GM23338 (cell line): Measurements from ENCODE around the gene MLANA. TPM values are rescaled to one million over a fixed set of nuclear protein-coding genes. Genes with fewer than 3 reads are reported as not detected.

Experiments
- ATAC-seq: fragments of 200-7000 bp; cut with Tn5 transposase; 3 replicates; pipeline ENCODE4 v1.9.1; 2020
- DNase-seq: peaks from one replicate; pipeline ENCODE4 v3.0.0-alpha.2; 2015; ENCODE audit warnings: low spot score
- H2AFZ ChIP-seq: fragments of 200-600 bp; sonication (generic); 2 replicates; pipeline ENCODE4 v1.8.0; 2016; ENCODE audit warnings: antibody characterized with exemption, mild to moderate bottlenecking, moderate library complexity
- H3F3A ChIP-seq: fragments of 200-600 bp; sonication (generic); replicated peaks from 2 replicates; pipeline ENCODE4 v1.8.0; 2017; ENCODE audit warnings: antibody characterized with exemption, mixed run types, low read depth
- H3K27ac ChIP-seq: fragments of 200-600 bp; sonication (generic); 2 replicates; pipeline ENCODE4 v1.6.1; 2016; ENCODE audit warnings: low read depth
- H3K27me3 ChIP-seq: fragments of 200-600 bp; sonication (generic); 2 replicates; pipeline ENCODE4 v1.8.0; 2016; ENCODE audit warnings: mild to moderate bottlenecking, mixed run types, moderate library complexity; ENCODE audit not compliant: insufficient read depth
- H3K36me3 ChIP-seq: fragments of 200-600 bp; sonication (generic); 2 replicates; pipeline ENCODE4 v1.8.0; 2016; ENCODE audit warnings: mild to moderate bottlenecking; ENCODE audit not compliant: insufficient read depth
- H3K4me1 ChIP-seq: fragments of 200-600 bp; sonication (generic); 2 replicates; pipeline ENCODE4 v1.8.0; 2016; ENCODE audit warnings: mild to moderate bottlenecking, moderate library complexity; ENCODE audit not compliant: insufficient read depth
- H3K4me2 ChIP-seq: fragments of 200-600 bp; sonication (generic); 2 replicates; pipeline ENCODE4 v1.7.1; 2017; ENCODE audit warnings: mixed run types
- H3K4me3 ChIP-seq: fragments of 200-600 bp; sonication (generic); 2 replicates; pipeline ENCODE4 v1.6.1; 2016; ENCODE audit warnings: mixed run types
- H3K79me2 ChIP-seq: fragments of 200-600 bp; sonication (generic); replicated peaks from 2 replicates; pipeline ENCODE4 v1.8.0; 2017; ENCODE audit warnings: mild to moderate bottlenecking; ENCODE audit not compliant: insufficient read depth
- H3K9me2 ChIP-seq: fragments of 200-600 bp; sonication (generic); 2 replicates; pipeline ENCODE4 v1.8.0; 2017; ENCODE audit not compliant: insufficient read depth
- H4K20me1 ChIP-seq: fragments of 200-600 bp; sonication (generic); replicated peaks from 2 replicates; pipeline ENCODE4 v1.8.0; 2017; ENCODE audit warnings: mild to moderate bottlenecking; ENCODE audit not compliant: insufficient read depth
- H3K27ac Mint-ChIP-seq: 2 replicates; pipeline ENCODE4 v1.8.0; 2020; ENCODE audit warnings: inconsistent platforms, mild to moderate bottlenecking, moderate library complexity, mixed read lengths
- H3K27me3 Mint-ChIP-seq: 3 replicates; pipeline ENCODE4 v1.8.0; 2022; ENCODE audit warnings: low read depth, mild to moderate bottlenecking, moderate library complexity, mixed read lengths, inconsistent platforms; ENCODE audit not compliant: insufficient read depth, poor library complexity
- H3K36me3 Mint-ChIP-seq: 3 replicates; pipeline ENCODE4 v1.8.0; 2021; ENCODE audit warnings: low read depth, mild to moderate bottlenecking, inconsistent platforms, moderate library complexity, mixed read lengths
- H3K4me1 Mint-ChIP-seq: 3 replicates; pipeline ENCODE4 v1.8.0; 2020; ENCODE audit warnings: mild to moderate bottlenecking, inconsistent platforms, mixed read lengths
- H3K4me3 Mint-ChIP-seq: 3 replicates; pipeline ENCODE4 v1.8.0; 2021; ENCODE audit warnings: moderate library complexity, mild to moderate bottlenecking, inconsistent platforms, mixed read lengths
- H3K9me3 Mint-ChIP-seq: 3 replicates; pipeline ENCODE4 v1.8.0; 2020; ENCODE audit warnings: moderate library complexity, mild to moderate bottlenecking, inconsistent platforms, mixed read lengths
- CREB1 ChIP-seq: fragments of 250-450 bp; sonication (Bioruptor Pico); IDR thresholded peaks from 2 replicates; pipeline ENCODE4 v1.5.0; 2020; ENCODE audit warnings: low read depth, mild to moderate bottlenecking, moderate library complexity
- CTCF ChIP-seq, 2 experiments: fragments of 200-600 bp in 1 of 2; sonication (generic) in 1 of 2; conservative IDR thresholded peaks; 2 replicates each; pipeline versions ENCODE4 v1.5.1 to v1.6.1; 2016 to 2017; ENCODE audit warnings: antibody characterized with exemption in 2 of 2, low read depth in 2 of 2, mild to moderate bottlenecking in 2 of 2, moderate library complexity in 1 of 2
- EZH2 ChIP-seq: fragments of 200-600 bp; sonication (generic); IDR thresholded peaks from one replicate; pipeline ENCODE4 v1.8.0; 2017; ENCODE audit warnings: antibody characterized with exemption, mild to moderate bottlenecking, low read depth; ENCODE audit not compliant: unreplicated experiment
- JUNB ChIP-seq: IDR thresholded peaks from one replicate; pipeline ENCODE4 v1.6.1; 2016; ENCODE audit warnings: antibody characterized with exemption; ENCODE audit not compliant: unreplicated experiment
- NANOG ChIP-seq: IDR thresholded peaks from 2 replicates; pipeline ENCODE4 v1.6.1; 2016; ENCODE audit warnings: antibody characterized with exemption, borderline replicate concordance
- REST ChIP-seq: IDR thresholded peaks from one replicate; pipeline ENCODE4 v1.6.1; 2018; ENCODE audit warnings: antibody characterized with exemption; ENCODE audit not compliant: unreplicated experiment
- STAT1 ChIP-seq: IDR thresholded peaks from one replicate; pipeline ENCODE4 v1.6.1; 2016; ENCODE audit warnings: antibody characterized with exemption; ENCODE audit not compliant: unreplicated experiment
- ZNF114 ChIP-seq: fragments of 250-450 bp; sonication (Bioruptor Pico); IDR thresholded peaks from 2 replicates; pipeline ENCODE4 v1.5.0; 2020; ENCODE audit warnings: mild to moderate bottlenecking, moderate library complexity
- ZNF331 ChIP-seq: fragments of 250-450 bp; sonication (Bioruptor Pico); IDR thresholded peaks from 2 replicates; pipeline ENCODE4 v1.5.0; 2020; ENCODE audit warnings: low read depth, mild to moderate bottlenecking, moderate library complexity
- ZNF462 ChIP-seq: fragments of 250-450 bp; sonication (Bioruptor Pico); IDR thresholded peaks from 2 replicates; pipeline ENCODE4 v1.5.0; 2020; ENCODE audit warnings: mild to moderate bottlenecking, moderate library complexity
- polyA plus RNA-seq: library from polyadenylated mRNA; unstranded; fragments of >200 nt; fragmentation: Nextera tagmentation; extraction: Ambion mirVana; gene quantifications from 2 replicates; pipeline ENCODE4 v1.2.1, GENCODE V29; 2016
- total RNA-seq: library from RNA; depleted of rRNA; stranded (reverse); fragments of >200 nt; shearing (Covaris generic); gene quantifications from 2 replicates; pipeline ENCODE4 v1.2.3, GENCODE V29; 2014

The MLANA gene
- total and polyA plus RNA-seq, 2 experiments from 2014 or later, result not detected

- H3K27me3 ChIP-seq, result no peaks in the 10 kb centered on the region
- no peaks in the 10 kb centered on the region for H3K79me2 ChIP-seq
- Mint-ChIP-seq H3K4me1 (peaks cover 11% of the 10 kb centered on the region; the same call in 2 of the 3 replicates), H3K4me3 (no peak overlapping the region), H3K27me3 (peaks cover 4% of the 10 kb centered on the region), H3K9me3 (no peaks in the 10 kb centered on the region), H3K36me3 (no peaks in the 10 kb centered on the region), H3K27ac (no peak overlapping the region)
- H3F3A ChIP-seq, result no peaks in the 10 kb centered on the region
- no peaks in the 10 kb centered on the region for H3K9me2 ChIP-seq
- ATAC-seq (no peak), DNase-seq (no peak)
- no peak overlapping the region for H3K4me3 ChIP-seq
- peaks cover 8% of the 10 kb centered on the region; the same call in 1 of the 2 replicates for H3K4me1 ChIP-seq
- no peak overlapping the region for H3K4me2 ChIP-seq
- no peaks in the 10 kb centered on the region for H3K36me3 ChIP-seq
- no peak overlapping the region for H3K27ac ChIP-seq
- H2AFZ ChIP-seq, result peak overlapping the region; percentile 25; the same call in 1 of the 2 replicates
- H4K20me1 ChIP-seq, result no peaks in the 10 kb centered on the region
- no peak for TF ChIP-seq CTCF (conservative IDR thresholded peaks at IDR 0.05; ENCODE audit: low read depth in 2 of 2)
- TF ChIP-seq ZNF462 (CRISPR knock-in tag), result no peak
- TF ChIP-seq CREB1 (CRISPR knock-in tag), result no peak
- no peak for TF ChIP-seq JUNB
- no peak for TF ChIP-seq EZH2
- TF ChIP-seq ZNF331, result no peak
- TF ChIP-seq REST, result no peak
- TF ChIP-seq STAT1, result no peak
- TF ChIP-seq NANOG, result no peak
- no peak for TF ChIP-seq ZNF114 (CRISPR knock-in tag)
Observed at GRCh38 chr9:5870020-5870339, 20.7 kb upstream of the MLANA start.
